Astrocyte of the cerebellum (primary cell): Measurements from ENCODE around the gene TMEM94.
"Not testable (repeated sequence)": the region's sequence is repeated elsewhere in the genome, so short reads cannot be mapped to it uniquely, and the experiment has no call there.

Experiments used
- DNase-seq: peaks from one replicate; pipeline ENCODE4 v3.0.0-alpha.2; 2011; ENCODE audit warnings: low read depth
- H3K4me3 ChIP-seq: 2 replicates; pipeline ENCODE4 v1.5.1; 2011; ENCODE audit warnings: mild to moderate bottlenecking, low read depth, low read length, moderate library complexity
- CTCF ChIP-seq: IDR thresholded peaks from 2 replicates; pipeline ENCODE4 v1.5.1; 2012; ENCODE audit warnings: low read length, low read depth, moderate library complexity, mild to moderate bottlenecking; ENCODE audit errors: missing control alignments
- in situ Hi-C: cut with HindIII; loops from 2 replicates; pipeline ENCODE4 v1.10.0; 2017; ENCODE audit warnings: low sequenced_read_pairs

Gene TMEM94

GRCh38 chr17:75416006-75416405 lies 40.4 kb upstream of the TMEM94 start:
- no peak for DNase-seq
- no peak overlapping the region for H3K4me3 ChIP-seq
- in situ Hi-C loops: no loop called here
- no peak for TF ChIP-seq CTCF

- DNase-seq: no peak
- in situ Hi-C loops: no loop called here
- no peak overlapping the region for H3K4me3 ChIP-seq
- TF ChIP-seq CTCF: no peak
Measured at GRCh38 chr17:75417054-75417580, 39.3 kb upstream of the TMEM94 start.

GRCh38 chr17:75418531-75418930 lies 37.9 kb upstream of the TMEM94 start:
- in situ Hi-C loops: no loop called here
- DNase-seq: no peak
- no peak for TF ChIP-seq CTCF
- H3K4me3 ChIP-seq: no peak overlapping the region

- no peak for TF ChIP-seq CTCF
- DNase-seq: peak; percentile 80
- no peak overlapping the region for H3K4me3 ChIP-seq
- in situ Hi-C loops: no loop called here
Measured at GRCh38 chr17:75428543-75429469, 27.6 kb upstream of the TMEM94 start.

- no peak overlapping the region for H3K4me3 ChIP-seq
- in situ Hi-C loops: no loop called here
- peak; percentile 84 for DNase-seq
- peak; percentile 15 for TF ChIP-seq CTCF
Measured at GRCh38 chr17:75430159-75430974, 26.1 kb upstream of the TMEM94 start.

- in situ Hi-C loops: no loop called here
- no peak overlapping the region for H3K4me3 ChIP-seq
- no peak for DNase-seq
- TF ChIP-seq CTCF: no peak
Measured at GRCh38 chr17:75433218-75433783, 23.1 kb upstream of the TMEM94 start.

GRCh38 chr17:75434433-75434832 lies 22.0 kb upstream of the TMEM94 start:
- DNase-seq, in situ Hi-C loops, H3K4me3 ChIP-seq: not testable (repeated sequence)

- H3K4me3 ChIP-seq: not testable (repeated sequence)
Measured at GRCh38 chr17:75437404-75437803, 19.0 kb upstream of the TMEM94 start.

More at GRCh38 chr17:75437404-75437803, 19.0 kb upstream of the TMEM94 start:
- DNase-seq, in situ Hi-C loops: not testable (repeated sequence)
